A673 (cell line): ENCODE data around the gene PHKB. TPM values are rescaled to one million over a fixed set of nuclear protein-coding genes. Genes with fewer than 3 reads are reported as not detected.

Experiments used
- BruUV-seq: library from RNA; stranded (reverse); fragments of 400-500 nt; replicated peaks from 2 replicates; lab custom pipeline; 2021; lab: Mats Ljungman, UMichigan
- CTCF ChIA-PET: fragments of 300-600 bp; sonication (Branson Sonifier 250); formaldehyde crosslinking; loops from one replicate; lab custom pipeline; 2022; ENCODE audit warnings: antibody characterized with exemption; lab: Charles Lee
- POLR2A ChIA-PET: fragments of 300-600 bp; sonication (Branson Sonifier 250); formaldehyde crosslinking; loops from one replicate; lab custom pipeline; 2022; ENCODE audit warnings: antibody characterized with exemption; ENCODE audit not compliant: low non-redundant PET; lab: Charles Lee
- DNase-seq: peaks from one replicate; pipeline ENCODE4 v3.0.0-alpha.2; 2015; ENCODE audit warnings: low spot score
- H3K27ac ChIP-seq: fragments of 200-600 bp; sonication (generic); 2 replicates; pipeline ENCODE4 v1.5.1; 2016; ENCODE audit warnings: mixed run types, low read depth, mild to moderate bottlenecking, mixed read lengths, antibody characterized with exemption, low read length; ENCODE audit not compliant: poor library complexity, severe bottlenecking
- H3K27me3 ChIP-seq: fragments of 200-600 bp; sonication (generic); replicated peaks from 2 replicates; pipeline ENCODE4 v1.6.1; 2017; ENCODE audit warnings: mixed run types, low read depth, mild to moderate bottlenecking, mixed read lengths, antibody characterized with exemption, low read length; ENCODE audit not compliant: insufficient read depth, poor library complexity
- H3K36me3 ChIP-seq: fragments of 200-600 bp; sonication (generic); 2 replicates; pipeline ENCODE4 v1.6.1; 2016; ENCODE audit warnings: mixed run types, mild to moderate bottlenecking, mixed read lengths, antibody characterized with exemption, low read length; ENCODE audit not compliant: insufficient read depth, poor library complexity, severe bottlenecking
- H3K4me1 ChIP-seq: fragments of 200-600 bp; sonication (generic); 2 replicates; pipeline ENCODE4 v1.6.1; 2017; ENCODE audit warnings: mixed run types, mild to moderate bottlenecking, mixed read lengths, antibody characterized with exemption, low read length; ENCODE audit not compliant: insufficient read depth, poor library complexity, severe bottlenecking
- H3K4me3 ChIP-seq: fragments of 200-600 bp; sonication (generic); 2 replicates; pipeline ENCODE4 v1.5.1; 2016; ENCODE audit warnings: low read depth, mixed run types, mild to moderate bottlenecking, mixed read lengths, low read length; ENCODE audit not compliant: poor library complexity, severe bottlenecking
- H3K9me3 ChIP-seq: fragments of 200-600 bp; sonication (generic); 2 replicates; pipeline ENCODE4 v1.6.1; 2016; ENCODE audit warnings: mixed run types, low read depth, mild to moderate bottlenecking, mixed read lengths, antibody characterized with exemption, low read length; ENCODE audit not compliant: poor library complexity, severe bottlenecking
- EZH2 ChIP-seq: fragments of 200-600 bp; sonication (generic); IDR thresholded peaks from 2 replicates; pipeline ENCODE4 v1.6.1; 2017; ENCODE audit warnings: borderline replicate concordance, low read depth, mild to moderate bottlenecking, mixed read lengths, antibody characterized with exemption, low read length; ENCODE audit not compliant: poor library complexity, severe bottlenecking
- intact Hi-C: fragments of 100-400 bp; cut with micrococcal nuclease; formaldehyde crosslinking; loops from one replicate; pipeline ENCODE4 v1.10.0; 2022; ENCODE audit not compliant: unreplicated experiment
- total RNA-seq: library from RNA; stranded (reverse); gene quantifications from 2 replicates; pipeline ENCODE4 v1.2.3, GENCODE V29; 2021
- TF ChIP-seq, protein P1 (sequence below): fragments of 300-800, 200-600 bp; sonication (generic); conservative IDR thresholded peaks from 2 replicates; pipeline ENCODE4 v1.5.1; 2017; ENCODE audit warnings: low read depth, mild to moderate bottlenecking, antibody characterized with exemption, low read length, moderate library complexity, mixed read lengths

Gene PHKB
- total RNA-seq, 1 experiment from 2014 or later, result 50.6 TPM

- POLR2A ChIA-PET, result no interaction called here
- intact Hi-C loops, result no loop called here
- Histone ChIP-seq H3K36me3 (no peaks in the 10 kb centered on the region), H3K27me3 (no peaks in the 10 kb centered on the region), H3K9me3 (no peaks in the 10 kb centered on the region), H3K4me3 (no peak overlapping the region), H3K4me1 (no peaks in the 10 kb centered on the region), H3K27ac (no peak overlapping the region)
- CTCF ChIA-PET, result no interaction called here
- BruUV-seq, result no TSS peak
- TF ChIP-seq EZH2, result no peak
- TF ChIP-seq, protein P1, sequence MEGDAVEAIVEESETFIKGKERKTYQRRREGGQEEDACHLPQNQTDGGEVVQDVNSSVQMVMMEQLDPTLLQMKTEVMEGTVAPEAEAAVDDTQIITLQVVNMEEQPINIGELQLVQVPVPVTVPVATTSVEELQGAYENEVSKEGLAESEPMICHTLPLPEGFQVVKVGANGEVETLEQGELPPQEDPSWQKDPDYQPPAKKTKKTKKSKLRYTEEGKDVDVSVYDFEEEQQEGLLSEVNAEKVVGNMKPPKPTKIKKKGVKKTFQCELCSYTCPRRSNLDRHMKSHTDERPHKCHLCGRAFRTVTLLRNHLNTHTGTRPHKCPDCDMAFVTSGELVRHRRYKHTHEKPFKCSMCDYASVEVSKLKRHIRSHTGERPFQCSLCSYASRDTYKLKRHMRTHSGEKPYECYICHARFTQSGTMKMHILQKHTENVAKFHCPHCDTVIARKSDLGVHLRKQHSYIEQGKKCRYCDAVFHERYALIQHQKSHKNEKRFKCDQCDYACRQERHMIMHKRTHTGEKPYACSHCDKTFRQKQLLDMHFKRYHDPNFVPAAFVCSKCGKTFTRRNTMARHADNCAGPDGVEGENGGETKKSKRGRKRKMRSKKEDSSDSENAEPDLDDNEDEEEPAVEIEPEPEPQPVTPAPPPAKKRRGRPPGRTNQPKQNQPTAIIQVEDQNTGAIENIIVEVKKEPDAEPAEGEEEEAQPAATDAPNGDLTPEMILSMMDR, result no peak
- DNase-seq, result no peak
These were observed 260.0 kb downstream of the PHKB start for GRCh38 chr16:47721006-47721637.

- intact Hi-C loops, result no loop called here
- H3K27me3 ChIP-seq, result no peaks in the 10 kb centered on the region
- POLR2A ChIA-PET, result no interaction called here
- no peaks in the 10 kb centered on the region for H3K9me3 ChIP-seq
- H3K27ac ChIP-seq, result no peak overlapping the region
- CTCF ChIA-PET, result no interaction called here
- H3K4me3 ChIP-seq, result no peak overlapping the region
- no peaks in the 10 kb centered on the region for H3K4me1 ChIP-seq
- no peak for DNase-seq
- no TSS peak for BruUV-seq
- no peaks in the 10 kb centered on the region for H3K36me3 ChIP-seq
- TF ChIP-seq EZH2, result no peak
- TF ChIP-seq, protein P1, result no peak
These were observed 260.9 kb downstream of the PHKB start for GRCh38 chr16:47722046-47722445.

DNA sequence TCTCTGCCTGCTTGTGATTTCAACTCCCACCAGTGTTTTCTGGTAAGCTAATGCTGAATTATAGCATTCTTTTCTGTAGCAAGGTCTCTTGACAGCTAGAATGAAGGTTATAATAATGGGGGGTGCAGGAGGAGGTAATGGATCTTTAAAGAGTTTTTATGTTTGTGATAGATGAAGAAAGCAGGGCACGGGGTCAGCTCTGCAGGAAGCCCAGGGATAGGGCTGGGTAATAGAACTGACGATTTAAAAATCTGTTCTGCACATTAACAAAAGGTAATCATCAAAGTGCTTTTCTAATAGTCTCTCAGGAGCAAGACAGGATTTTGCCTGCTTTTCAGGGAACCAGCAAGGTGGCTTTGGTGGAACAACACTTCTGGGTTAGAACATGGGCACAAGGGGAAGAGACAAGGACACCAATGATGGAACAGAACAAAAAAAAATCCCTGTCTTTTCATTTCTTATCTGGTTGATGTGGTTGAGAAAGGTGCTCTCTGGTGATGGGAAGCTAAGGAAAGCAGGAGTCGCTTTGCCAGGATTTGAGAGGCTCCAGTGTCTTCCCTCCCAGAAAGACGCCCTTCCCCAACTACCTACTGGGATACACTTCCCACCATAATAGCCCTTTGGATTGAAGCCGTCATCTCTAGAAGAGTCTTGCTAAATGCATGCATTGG lies 263.1 kb downstream of the PHKB start:
- no TSS peak for BruUV-seq
- H3K27me3 ChIP-seq, result no peaks in the 10 kb centered on the region
- DNase-seq, result no peak
- TF ChIP-seq EZH2, result no peak
- TF ChIP-seq, protein P1, result no peak
- H3K4me1 ChIP-seq, result no peaks in the 10 kb centered on the region
- CTCF ChIA-PET, result no interaction called here
- intact Hi-C loops, result no loop called here
- no peak overlapping the region for H3K27ac ChIP-seq
- no peaks in the 10 kb centered on the region for H3K9me3 ChIP-seq
- no peaks in the 10 kb centered on the region for H3K36me3 ChIP-seq
- POLR2A ChIA-PET, result no interaction called here
- H3K4me3 ChIP-seq, result no peak overlapping the region
